Astrocyte of the cerebellum (primary cell): ENCODE measurements around the gene CD109.
"Not testable (repeated sequence)": the region's sequence is repeated elsewhere in the genome, so short reads cannot be mapped to it uniquely, and the experiment has no call there.

ENCODE experiments used
- DNase-seq: peaks from one replicate; pipeline ENCODE4 v3.0.0-alpha.2; 2011; ENCODE audit warnings: low read depth
- H3K4me3 ChIP-seq: 2 replicates; pipeline ENCODE4 v1.5.1; 2011; ENCODE audit warnings: mild to moderate bottlenecking, low read depth, low read length, moderate library complexity
- CTCF ChIP-seq: IDR thresholded peaks from 2 replicates; pipeline ENCODE4 v1.5.1; 2012; ENCODE audit warnings: low read length, low read depth, moderate library complexity, mild to moderate bottlenecking; ENCODE audit errors: missing control alignments
- in situ Hi-C: cut with HindIII; loops from 2 replicates; pipeline ENCODE4 v1.10.0; 2017; ENCODE audit warnings: low sequenced_read_pairs

CD109 gene

GRCh38 chr6:73667798-73668197 is 28.2 kb upstream of the CD109 start:
- TF ChIP-seq CTCF, result no peak
- in situ Hi-C loops, result no loop called here
- no peak for DNase-seq
- no peak overlapping the region for H3K4me3 ChIP-seq

- H3K4me3 ChIP-seq, result no peak overlapping the region
- no peak for TF ChIP-seq CTCF
- in situ Hi-C loops, result no loop called here
- DNase-seq, result no peak
Measured at GRCh38 chr6:73669005-73669404, 27.0 kb upstream of the CD109 start.

GRCh38 chr6:73671911-73672685 is 23.9 kb upstream of the CD109 start:
- in situ Hi-C loops, result no loop called here
- H3K4me3 ChIP-seq, result no peak overlapping the region
- no peak for DNase-seq
- TF ChIP-seq CTCF, result no peak

- in situ Hi-C loops, result no loop called here
- no peak overlapping the region for H3K4me3 ChIP-seq
- DNase-seq, result peak; percentile 57
- TF ChIP-seq CTCF, result peak; percentile 87
Measured at GRCh38 chr6:73675466-73676098, 20.4 kb upstream of the CD109 start.

GRCh38 chr6:73679009-73679408 is 17.0 kb upstream of the CD109 start:
- DNase-seq, result no peak
- H3K4me3 ChIP-seq, result no peak overlapping the region
- TF ChIP-seq CTCF, result no peak
- in situ Hi-C loops, result no loop called here

GRCh38 chr6:73679846-73680245 is 16.2 kb upstream of the CD109 start:
- H3K4me3 ChIP-seq, DNase-seq, in situ Hi-C loops: not testable (repeated sequence)

GRCh38 chr6:73680289-73680918 is 15.6 kb upstream of the CD109 start:
- no peak for DNase-seq
- in situ Hi-C loops, result no loop called here
- no peak overlapping the region for H3K4me3 ChIP-seq
- no peak for TF ChIP-seq CTCF

- DNase-seq, in situ Hi-C loops, H3K4me3 ChIP-seq: not testable (repeated sequence)
Measured at GRCh38 chr6:73683574-73683973, 12.4 kb upstream of the CD109 start.
